Parathyroid adenoma (tissue), 2 donors: ENCODE results near the gene DCAF8L2.
"Not testable (repeated sequence)": the region's sequence is repeated elsewhere in the genome, so short reads cannot be mapped to it uniquely, and the experiment has no call there.

ENCODE experiments used
- H2AFZ ChIP-seq: fragments of 300-600 bp; sonication (generic); one replicate; pipeline ENCODE4 v1.7.0; 2017; ENCODE audit warnings: antibody characterized with exemption, mild to moderate bottlenecking
- H3K27ac ChIP-seq: fragments of 300-600 bp; sonication (generic); one replicate; pipeline ENCODE4 v1.7.0; 2017
- H3K27me3 ChIP-seq: fragments of 300-600 bp; sonication (generic); one replicate; pipeline ENCODE4 v1.7.0; 2017; ENCODE audit warnings: low read length; ENCODE audit not compliant: control insufficient read depth, insufficient read depth
- H3K36me3 ChIP-seq: fragments of 300-600 bp; sonication (generic); one replicate; pipeline ENCODE4 v1.7.0; 2017; ENCODE audit warnings: low read length; ENCODE audit not compliant: control insufficient read depth, insufficient read depth
- H3K4me1 ChIP-seq: fragments of 300-600 bp; sonication (generic); one replicate; pipeline ENCODE4 v1.7.0; 2017; ENCODE audit warnings: control low read depth
- H3K4me2 ChIP-seq: fragments of 300-600 bp; sonication (generic); one replicate; pipeline ENCODE4 v1.7.0; 2017; ENCODE audit warnings: low read length
- H3K4me3 ChIP-seq: fragments of 300-600 bp; sonication (generic); one replicate; pipeline ENCODE4 v1.7.0; 2017; ENCODE audit warnings: low read depth, low read length
- H3K79me2 ChIP-seq: fragments of 300-600 bp; sonication (generic); one replicate; pipeline ENCODE4 v1.7.0; 2017; ENCODE audit warnings: control low read depth
- H3K9ac ChIP-seq: fragments of 300-600 bp; sonication (generic); one replicate; pipeline ENCODE4 v1.7.0; 2017; ENCODE audit warnings: mild to moderate bottlenecking
- H3K9me3 ChIP-seq: fragments of 300-600 bp; sonication (generic); one replicate; pipeline ENCODE4 v1.7.0; 2017; ENCODE audit warnings: low read length; ENCODE audit not compliant: control insufficient read depth
- CTCF ChIP-seq: fragments of 300-600 bp; sonication (generic); IDR thresholded peaks from one replicate; pipeline ENCODE4 v1.7.0; 2017; ENCODE audit warnings: antibody characterized with exemption, mild to moderate bottlenecking
- donor health status: primary hyperparathyroidism.

Gene DCAF8L2

GRCh38 chrX:27590044-27590443 lies at the start of gene DCAF8L2:
DCAF8L2 (plus strand) TSS chrX:27590344; CDS start chrX:27746896, 156,552 bp downstream.
- H3K27me3 ChIP-seq: no peaks in the 10 kb centered on the region

GRCh38 chrX:27541161-27541560 lies 49.0 kb upstream of the DCAF8L2 start:
- not testable (repeated sequence) for H3K4me2 ChIP-seq, H3K27me3 ChIP-seq, H3K27ac ChIP-seq, H3K4me1 ChIP-seq, H3K9ac ChIP-seq, H3K79me2 ChIP-seq, H2AFZ ChIP-seq, H3K36me3 ChIP-seq, H3K9me3 ChIP-seq, H3K4me3 ChIP-seq

More at GRCh38 chrX:27590044-27590443, at the start of gene DCAF8L2:
- Histone ChIP-seq H3K9me3 (no peaks in the 10 kb centered on the region), H3K4me1 (no peaks in the 10 kb centered on the region), H3K9ac (no peak within 1 kb of the TSS), H3K36me3 (no peaks in the 10 kb centered on the region), H3K79me2 (no peaks in the 10 kb centered on the region), H2AFZ (no peak within 1 kb of the TSS), H3K4me3 (no peak within 1 kb of the TSS), H3K27ac (no peak within 1 kb of the TSS), H3K4me2 (no peak within 1 kb of the TSS)
- TF ChIP-seq CTCF: no peak

- Histone ChIP-seq H3K79me2 (no peaks in the 10 kb centered on the region), H3K4me3 (no peak overlapping the region), H2AFZ (no peak overlapping the region), H3K4me2 (no peak overlapping the region), H3K36me3 (no peaks in the 10 kb centered on the region), H3K9me3 (no peaks in the 10 kb centered on the region), H3K27me3 (no peaks in the 10 kb centered on the region), H3K27ac (no peak overlapping the region), H3K4me1 (no peaks in the 10 kb centered on the region), H3K9ac (no peak overlapping the region)
- no peak for TF ChIP-seq CTCF
These were observed 41.5 kb upstream of the DCAF8L2 start for GRCh38 chrX:27548624-27549023.

GRCh38 chrX:27549688-27550087 lies 40.5 kb upstream of the DCAF8L2 start:
- Histone ChIP-seq H3K9ac (no peak overlapping the region), H3K27ac (no peak overlapping the region), H3K4me1 (no peaks in the 10 kb centered on the region), H3K27me3 (no peaks in the 10 kb centered on the region), H3K4me3 (no peak overlapping the region), H3K79me2 (no peaks in the 10 kb centered on the region), H3K36me3 (no peaks in the 10 kb centered on the region), H3K4me2 (no peak overlapping the region), H3K9me3 (no peaks in the 10 kb centered on the region), H2AFZ (no peak overlapping the region)
- no peak for TF ChIP-seq CTCF

GRCh38 chrX:27555514-27555913 lies 34.6 kb upstream of the DCAF8L2 start:
- TF ChIP-seq CTCF: no peak
- Histone ChIP-seq H3K4me3 (no peak overlapping the region), H3K36me3 (no peaks in the 10 kb centered on the region), H3K79me2 (no peaks in the 10 kb centered on the region), H3K27ac (no peak overlapping the region), H2AFZ (no peak overlapping the region), H3K9me3 (no peaks in the 10 kb centered on the region), H3K4me2 (no peak overlapping the region), H3K4me1 (no peaks in the 10 kb centered on the region), H3K27me3 (no peaks in the 10 kb centered on the region), H3K9ac (no peak overlapping the region)
